RPMI7951 (cell line): ENCODE data around the gene HACD2. TPM values are rescaled to one million over a fixed set of nuclear protein-coding genes. Genes with fewer than 3 reads are reported as not detected.

Experiments used
- DNase-seq: peaks from one replicate; pipeline ENCODE4 v3.0.0-alpha.2; 2012; ENCODE audit warnings: low read depth
- total RNA-seq: library from RNA; depleted of rRNA; stranded (reverse); fragments of >200 nt; shearing (Covaris generic); gene quantifications from 2 replicates; pipeline ENCODE4 v1.2.3, GENCODE V29; 2014

HACD2 gene
- total RNA-seq, 1 experiment from 2014 or later, result 36.6 TPM

GRCh38 chr3:123481722-123482457, 103.0 kb downstream of the HACD2 start:
- no peak for DNase-seq

GRCh38 chr3:123481071-123481470, 103.8 kb downstream of the HACD2 start:
- DNase-seq, result no peak

DNA sequence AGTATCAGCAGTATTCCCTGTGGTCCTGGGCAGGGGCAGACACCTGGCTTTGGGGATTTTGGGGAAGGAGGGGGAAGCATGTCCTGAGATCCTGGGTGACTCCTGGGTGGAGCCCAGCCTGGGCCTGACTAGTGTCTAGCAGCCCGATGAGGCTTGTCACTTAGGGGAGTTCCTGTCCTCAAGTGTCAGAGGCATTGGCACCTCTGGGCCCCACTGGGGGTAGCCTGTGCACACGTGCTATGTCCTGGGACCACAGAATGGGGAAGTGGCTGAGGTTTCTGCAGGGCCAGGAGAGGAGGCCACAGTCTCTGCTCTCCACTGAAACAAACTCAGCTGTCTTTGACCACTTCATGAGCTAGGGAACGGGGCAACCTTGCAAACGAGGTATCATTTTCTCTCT, 104.4 kb downstream of the HACD2 start:
- no peak for DNase-seq

GRCh38 chr3:123479891-123480290, 105.0 kb downstream of the HACD2 start:
- no peak for DNase-seq

GRCh38 chr3:123478314-123478713, 106.5 kb downstream of the HACD2 start:
- no peak for DNase-seq

DNA sequence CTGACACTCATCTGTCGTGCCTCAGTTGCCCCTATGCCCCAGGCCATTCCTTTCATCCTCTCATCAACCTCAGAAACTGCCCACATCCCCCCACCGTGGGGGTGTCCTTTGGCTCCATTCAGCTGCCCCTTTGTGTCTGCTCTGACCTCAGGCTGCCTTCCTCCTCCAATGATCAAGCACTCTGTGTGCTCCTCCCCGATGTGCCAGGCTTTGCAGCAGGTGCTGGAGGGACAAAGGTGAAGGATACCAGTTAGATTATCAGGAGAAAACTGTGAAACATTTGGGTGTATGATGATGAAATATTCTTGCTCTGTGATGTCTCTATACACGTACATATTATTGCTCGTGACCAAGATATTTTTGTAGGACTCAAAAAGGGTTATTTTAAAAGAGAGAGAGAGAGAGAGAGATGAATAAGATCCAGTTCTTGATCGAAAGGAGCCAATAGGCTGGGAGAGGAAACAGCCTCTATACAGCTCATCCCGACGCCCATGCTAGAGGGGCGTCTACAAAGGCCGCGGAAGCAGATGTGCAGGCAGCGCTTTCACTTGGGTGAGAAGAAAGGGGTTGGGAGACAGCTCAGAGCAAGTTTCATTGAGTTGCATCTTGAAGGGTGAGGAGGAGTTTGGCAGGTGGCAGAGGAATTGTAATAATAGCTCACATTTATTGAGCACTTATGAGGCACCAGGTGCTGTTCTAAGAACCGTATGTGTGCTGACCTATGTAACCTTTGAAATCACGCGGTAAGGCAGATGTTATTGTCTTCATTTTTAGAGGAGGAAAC, 107.7 kb downstream of the HACD2 start:
- no peak for DNase-seq

DNA sequence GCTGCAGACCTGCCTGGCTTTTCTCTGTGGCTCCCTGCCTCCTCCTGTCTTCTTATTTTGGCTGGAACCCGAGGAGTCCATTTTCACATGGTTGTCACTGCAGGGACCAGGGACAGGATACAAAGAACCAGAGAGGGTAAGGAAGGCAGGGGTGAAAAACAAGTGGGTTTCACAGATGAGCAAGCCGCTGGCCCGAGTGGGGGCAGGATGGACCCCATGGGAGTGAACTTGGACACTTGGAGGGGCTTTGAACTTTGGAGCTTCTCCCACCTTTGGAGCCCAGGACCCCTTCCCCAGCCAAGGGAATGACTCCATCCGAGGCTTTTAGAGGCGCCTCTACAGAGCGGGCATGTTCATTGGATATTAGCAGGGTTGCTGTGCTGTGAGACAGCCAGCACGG, 109.1 kb downstream of the HACD2 start:
- DNase-seq, result no peak

- DNase-seq, result no peak
Observed at GRCh38 chr3:123471106-123471505, 113.7 kb downstream of the HACD2 start.

- DNase-seq, result no peak
Observed at GRCh38 chr3:123469323-123469995, 115.4 kb downstream of the HACD2 start.

GRCh38 chr3:123467046-123467445, 117.8 kb downstream of the HACD2 start:
- no peak for DNase-seq

GRCh38 chr3:123464211-123464610, 120.6 kb downstream of the HACD2 start:
- no peak for DNase-seq

- DNase-seq, result no peak
Observed at GRCh38 chr3:123459862-123460261, 125.0 kb downstream of the HACD2 start.

GRCh38 chr3:123458255-123458654, 126.6 kb downstream of the HACD2 start:
- DNase-seq, result no peak

DNA sequence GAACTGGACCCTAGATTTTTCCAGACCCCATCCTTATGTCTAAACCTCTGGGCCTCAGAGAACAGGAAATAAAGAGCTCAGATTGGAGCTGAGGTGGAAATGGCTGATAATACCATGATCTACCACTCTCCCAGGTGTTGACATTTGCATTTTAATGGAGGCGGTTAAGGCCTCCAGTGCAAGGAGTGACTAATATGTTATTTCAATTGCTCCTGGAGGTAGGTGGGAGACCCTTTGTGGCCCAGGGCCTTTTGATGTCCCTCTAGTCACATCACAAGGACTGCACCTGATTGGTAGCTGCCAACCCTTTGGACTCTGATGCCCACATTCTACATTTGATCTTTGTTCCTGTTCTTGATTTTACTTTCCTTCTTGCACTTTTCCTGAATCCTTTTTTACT, 127.0 kb downstream of the HACD2 start:
- DNase-seq, result no peak

DNA sequence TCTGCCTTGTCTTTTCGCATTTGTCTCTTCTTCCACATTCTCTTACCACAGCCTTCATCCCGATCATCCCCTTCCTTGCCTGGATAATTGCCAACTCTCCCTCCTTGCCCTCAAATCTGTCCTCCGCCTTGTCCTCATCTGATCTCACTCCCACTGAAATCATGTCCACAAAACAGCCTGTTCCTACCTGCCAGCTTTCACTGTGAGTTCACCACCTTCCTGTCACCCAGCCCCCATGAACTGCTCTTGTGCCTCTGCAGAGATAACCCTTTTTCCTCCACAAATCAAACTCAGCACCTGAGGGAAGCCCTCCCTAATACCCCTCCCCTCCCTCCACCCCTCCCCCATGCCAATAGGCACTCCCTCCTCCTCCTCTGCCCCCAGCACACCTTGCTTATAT, 131.2 kb downstream of the HACD2 start:
- no peak for DNase-seq

GRCh38 chr3:123451186-123451585, 133.7 kb downstream of the HACD2 start:
- no peak for DNase-seq

- no peak for DNase-seq
Observed at GRCh38 chr3:123449997-123450604, 134.8 kb downstream of the HACD2 start.

GRCh38 chr3:123449102-123449996, 135.5 kb downstream of the HACD2 start:
- DNase-seq, result peak; percentile 11

DNA sequence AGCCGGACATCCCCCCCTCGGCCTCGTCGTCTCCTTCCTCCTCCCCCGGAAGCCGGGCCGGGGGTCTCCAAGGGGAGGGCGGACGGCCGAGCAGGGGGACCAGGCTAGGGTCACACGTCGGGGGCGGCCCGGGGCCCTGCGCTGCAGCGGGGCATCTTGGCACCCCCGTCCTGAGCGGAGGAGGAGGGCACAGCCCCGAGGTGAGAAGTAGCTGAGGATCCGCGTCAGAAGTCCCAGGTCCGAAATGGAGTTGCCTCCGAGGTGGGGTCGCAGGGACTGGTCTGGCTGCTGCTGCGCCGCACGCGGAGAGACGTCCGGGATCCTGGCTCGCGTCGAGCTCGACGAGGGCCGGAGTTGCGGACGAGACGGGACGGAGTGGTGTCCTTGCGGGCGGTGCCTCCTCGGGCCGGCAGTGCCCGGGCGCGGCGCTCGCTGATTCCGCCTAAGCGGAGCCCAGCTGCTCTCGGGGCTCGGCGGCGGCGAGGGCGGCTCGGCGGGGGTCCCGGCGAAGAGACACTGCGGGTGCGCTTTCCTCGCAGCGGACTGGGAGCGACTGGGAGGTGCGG, 136.2 kb downstream of the HACD2 start, which contains the start of gene ADCY5:
TSS of gene ADCY5 (minus strand) at position 555 of the 566 bp plus-strand sequence. CDS start at position 10, 545 bp downstream.
- DNase-seq, result no peak

DNA sequence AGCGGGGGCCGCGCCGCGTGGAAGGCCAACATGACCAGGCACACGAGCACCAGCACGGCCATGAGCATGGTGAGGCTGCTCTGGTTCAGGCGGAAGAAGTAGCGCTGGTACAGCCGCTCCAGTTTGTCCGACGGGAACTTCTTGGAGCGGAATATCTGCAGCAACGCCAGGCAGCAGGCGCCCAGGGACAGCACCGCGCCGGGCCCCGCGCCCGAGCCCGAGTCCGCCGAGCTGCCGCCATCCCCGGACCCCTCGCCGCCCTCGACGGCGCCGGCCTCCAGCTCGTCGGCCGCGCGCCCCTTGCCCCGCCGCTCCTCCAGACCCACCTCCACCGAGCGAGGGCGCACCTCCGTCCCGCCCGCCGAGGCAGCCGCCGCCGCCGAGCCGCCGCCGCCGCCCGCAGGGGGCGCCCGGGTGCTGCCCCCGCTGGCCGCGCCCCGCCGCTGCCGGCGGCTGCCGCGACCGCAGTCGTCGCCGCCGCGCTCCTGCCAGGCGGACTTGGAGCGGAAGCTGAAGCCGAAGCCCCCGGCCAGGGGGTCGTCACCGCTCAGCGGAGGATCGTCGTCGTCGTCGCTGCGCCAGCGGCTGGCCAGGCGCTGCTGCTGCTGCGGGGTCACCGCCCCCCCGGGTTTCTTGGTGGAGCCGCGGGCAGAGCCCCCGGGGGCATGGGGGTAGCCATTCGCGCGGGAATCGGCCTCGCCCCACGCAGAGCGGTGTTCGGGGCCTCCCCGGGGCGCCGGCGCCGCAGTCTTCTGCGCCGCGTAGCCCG, 136.9 kb downstream of the HACD2 start:
- DNase-seq, result no peak
